Activated CD4-positive, alpha-beta T cell treated with anti-CD3 and anti-CD28 coated beads for 1 hour (primary cell): ENCODE data around the gene KNDC1.

Experiments used
- DNase-seq: peaks from one replicate; pipeline ENCODE4 v3.0.0-alpha.2; 2020

Gene KNDC1

DNA sequence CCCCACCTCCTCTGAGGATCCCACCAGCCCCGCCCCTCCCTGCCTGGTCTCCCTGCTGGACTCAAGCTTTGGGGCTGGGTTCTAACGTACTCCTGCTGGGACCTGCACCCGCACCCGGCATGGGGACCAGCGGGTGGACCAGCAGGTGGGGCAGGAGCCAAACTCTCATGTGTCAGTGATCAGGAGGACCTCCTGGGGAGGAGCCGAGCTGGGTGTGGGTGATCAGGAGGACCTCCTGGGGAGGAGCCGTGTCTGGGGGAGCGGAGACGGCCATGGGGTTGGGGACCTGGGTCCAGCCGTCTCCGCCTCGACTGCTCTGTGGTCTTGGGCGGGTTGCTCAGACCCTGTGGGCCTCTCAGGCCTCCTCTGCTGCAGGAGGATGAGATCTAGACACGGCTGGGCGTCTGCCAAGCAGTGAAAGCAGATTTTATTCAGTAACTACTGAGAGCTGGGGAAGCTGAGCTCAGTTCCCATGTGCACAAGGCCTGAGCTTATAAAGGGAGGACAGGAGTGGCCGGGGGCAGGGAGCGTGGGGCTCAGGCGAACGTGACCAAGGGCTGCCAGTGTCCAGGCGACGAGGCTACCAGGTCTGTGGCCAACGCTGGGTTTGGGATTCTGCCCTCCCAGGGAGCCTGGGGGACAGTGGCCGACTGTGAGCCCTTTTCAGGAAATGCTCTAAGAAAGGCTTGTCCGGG lies 36.3 kb downstream of the KNDC1 start:
- no peak for DNase-seq

DNA sequence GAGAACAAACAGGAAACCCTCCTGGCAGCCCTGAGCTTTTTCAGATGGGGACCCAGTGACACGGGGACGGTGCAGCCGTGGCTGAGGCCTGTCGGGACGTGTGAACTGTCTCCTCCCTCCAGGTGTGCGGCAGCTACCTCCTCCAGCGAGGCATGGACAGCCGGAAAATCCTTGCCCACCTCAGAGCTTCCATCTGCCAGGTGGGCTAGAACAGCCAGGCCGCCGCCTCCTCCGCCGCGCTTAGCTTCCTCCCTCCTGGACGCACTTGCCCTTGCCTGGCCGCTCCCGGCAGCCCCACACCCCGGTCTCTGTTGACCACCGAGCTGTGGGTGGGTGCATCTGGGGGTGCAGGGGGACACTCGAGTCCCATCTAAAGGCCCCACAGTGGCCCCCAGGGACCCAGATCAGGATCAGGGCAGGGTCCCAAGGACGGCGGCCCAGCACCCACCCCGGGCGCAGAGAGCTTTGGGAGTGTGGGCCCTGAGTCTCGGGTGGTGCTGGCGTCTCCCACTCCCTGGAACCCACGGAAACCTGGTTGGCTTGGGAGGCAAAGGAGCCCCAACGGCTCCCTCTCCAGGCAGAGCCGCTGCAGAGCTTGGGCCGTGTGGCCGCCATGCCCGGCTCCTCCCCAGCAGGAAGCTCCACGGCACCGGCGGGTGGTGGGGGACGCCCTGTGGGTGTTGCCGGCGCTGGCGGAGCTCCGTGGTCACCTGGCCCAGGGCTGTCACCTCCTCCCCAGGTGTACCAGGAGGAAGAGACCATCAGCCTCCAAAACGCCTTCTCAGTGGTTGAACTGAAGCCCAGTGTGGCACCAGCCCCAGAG lies 37.1 kb downstream of the KNDC1 start:
- DNase-seq, result no peak

DNA sequence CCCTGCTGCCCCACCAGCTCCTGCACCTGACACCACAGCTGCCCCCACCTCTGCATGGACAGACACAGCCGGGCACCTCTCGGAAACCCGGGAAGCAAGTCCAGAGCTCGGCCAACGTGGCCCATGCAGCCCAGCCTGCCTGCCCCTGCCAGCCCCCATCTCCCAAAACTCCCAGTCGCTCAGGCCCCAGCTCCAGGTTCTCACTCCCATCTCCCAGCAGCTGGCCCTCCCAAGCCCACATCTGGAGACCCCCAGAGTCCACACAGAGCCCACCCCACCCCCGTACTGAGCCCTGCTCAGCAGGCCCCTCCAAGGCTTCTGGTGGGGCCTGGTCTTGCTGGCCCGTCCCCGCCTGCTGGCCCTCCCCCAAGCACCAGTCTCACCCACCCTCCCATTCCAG lies 37.8 kb downstream of the KNDC1 start:
- DNase-seq, result no peak

DNA sequence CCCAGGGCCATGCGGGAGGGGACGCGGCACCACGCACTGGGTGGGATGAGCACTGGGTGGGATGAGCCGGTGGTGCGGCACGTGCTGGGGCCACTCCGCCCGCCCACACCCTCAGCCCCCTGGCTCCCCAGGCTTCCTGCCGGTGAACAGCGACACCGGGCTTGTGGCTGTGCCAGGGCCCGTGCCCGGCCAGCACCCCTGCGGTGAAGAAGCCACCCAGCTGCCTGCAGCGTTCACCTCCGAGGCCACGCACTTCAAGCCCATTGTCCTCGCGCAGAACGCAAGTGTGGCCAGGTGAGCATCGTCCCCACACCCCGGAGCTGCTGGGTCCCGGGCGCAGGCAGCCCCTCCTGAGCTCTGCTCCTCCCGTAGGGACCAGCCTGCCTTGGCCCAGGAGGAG lies 38.2 kb downstream of the KNDC1 start:
- DNase-seq, result no peak

DNA sequence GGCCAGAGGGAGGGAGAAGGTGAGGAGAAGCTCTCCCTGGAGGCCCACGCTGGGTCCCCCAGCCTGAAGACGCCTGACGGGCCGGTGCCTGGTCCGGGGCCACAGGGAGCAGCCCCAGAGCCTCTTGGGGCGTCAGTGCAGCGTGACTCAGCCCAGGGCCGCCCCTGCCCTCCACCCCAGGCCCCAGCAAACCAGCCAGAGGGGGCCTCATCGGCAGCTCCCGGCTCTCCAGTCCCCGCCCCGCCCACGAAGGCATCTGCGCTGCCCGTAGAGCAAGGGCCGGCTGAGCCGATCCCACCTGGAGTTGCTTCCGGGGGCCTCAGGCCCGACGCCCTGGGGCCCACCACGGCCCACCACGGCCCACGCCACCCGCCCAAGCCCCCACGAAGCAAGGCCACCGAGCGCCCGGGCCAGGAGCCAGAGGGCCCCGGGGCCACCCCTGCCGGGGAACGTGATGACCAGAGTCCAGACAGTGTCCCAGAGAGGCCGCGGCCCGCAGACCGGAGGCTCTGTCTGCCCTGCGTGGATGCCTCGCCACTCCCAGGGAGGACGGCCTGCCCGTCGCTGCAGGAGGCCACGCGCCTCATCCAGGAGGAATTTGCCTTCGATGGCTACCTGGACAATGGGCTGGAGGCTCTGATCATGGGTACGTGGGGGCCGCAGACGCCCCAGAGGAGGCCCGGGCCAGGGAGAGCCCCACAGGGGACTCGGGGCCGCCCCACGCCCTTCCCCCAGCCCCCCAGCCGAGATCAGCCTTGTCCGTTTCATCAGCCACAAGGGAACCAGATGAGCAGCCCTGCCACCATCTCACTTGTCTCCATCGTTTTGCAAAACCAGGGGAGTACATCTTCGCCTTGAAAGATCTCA lies 38.8 kb downstream of the KNDC1 start:
- DNase-seq, result no peak

DNA sequence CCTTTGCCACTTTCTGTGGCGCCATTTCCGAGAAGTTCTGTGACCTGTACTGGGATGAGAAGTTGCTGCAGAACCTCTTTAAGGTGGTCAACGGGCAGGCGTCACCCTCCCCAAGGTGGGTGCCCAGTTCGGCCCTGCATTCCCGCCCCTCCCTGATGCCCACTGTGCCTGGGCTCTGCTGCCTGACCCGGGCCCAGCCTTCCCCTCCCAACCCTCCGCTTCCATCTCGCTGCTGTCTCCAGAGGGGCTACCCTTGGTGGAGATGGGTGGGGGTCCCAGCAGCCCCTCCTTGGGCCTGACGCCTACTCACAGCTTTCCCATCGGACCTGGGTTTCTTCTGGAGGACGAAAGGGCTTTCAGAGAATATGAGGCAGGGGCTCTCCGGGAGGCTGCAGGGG lies 39.5 kb downstream of the KNDC1 start:
- no peak for DNase-seq

DNA sequence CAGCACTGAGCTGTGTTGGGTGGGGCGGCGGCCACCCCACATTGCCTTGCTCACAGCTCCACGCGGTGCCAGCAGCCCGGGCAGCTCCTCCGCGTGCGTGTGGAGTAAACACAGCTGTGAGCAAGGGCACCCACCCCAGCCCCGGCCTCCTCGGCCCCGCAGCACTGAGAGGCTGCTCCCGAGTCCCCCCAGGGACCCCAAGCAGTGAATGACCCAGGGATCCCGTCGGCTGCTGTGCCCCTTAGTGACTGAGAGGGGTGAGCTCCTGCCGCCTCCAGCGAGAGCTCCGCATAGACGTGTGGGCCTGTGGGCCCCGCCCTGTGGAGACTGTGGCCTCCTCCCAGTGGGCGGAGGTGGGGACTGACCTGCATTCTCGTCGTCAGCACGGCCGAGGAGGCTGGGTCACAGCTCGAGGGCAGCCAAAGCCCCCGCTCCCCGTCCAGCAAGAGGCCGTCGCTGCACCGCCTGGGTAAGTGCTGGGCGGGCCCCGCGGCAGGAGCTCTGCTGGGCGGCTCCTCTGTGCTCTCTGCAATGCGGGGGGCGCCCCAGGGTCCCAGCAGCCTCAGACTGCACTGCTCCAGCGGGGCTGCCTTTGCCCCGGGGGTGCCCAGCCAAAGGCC lies 40.1 kb downstream of the KNDC1 start:
- no peak for DNase-seq

DNA sequence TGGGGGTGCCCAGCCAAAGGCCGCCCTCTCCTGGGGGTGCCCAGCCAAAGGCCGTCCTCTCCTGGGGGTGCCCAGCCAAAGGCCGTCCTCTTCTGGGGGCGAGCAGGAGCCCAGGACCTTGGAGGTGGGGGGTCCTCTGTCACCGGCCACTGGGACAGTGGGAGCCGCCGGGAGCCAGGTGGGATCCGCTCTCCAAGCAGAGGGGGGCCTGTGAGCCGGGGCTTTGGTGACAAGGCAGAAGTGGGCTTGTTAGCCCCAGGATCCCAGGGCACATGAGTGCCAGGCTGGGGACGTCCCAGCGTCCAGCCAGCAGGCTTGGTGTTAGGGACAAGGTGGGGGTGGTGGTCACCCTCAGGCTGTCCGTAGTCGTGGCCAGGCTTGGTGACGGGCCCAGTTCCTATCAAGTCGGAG lies 40.6 kb downstream of the KNDC1 start:
- DNase-seq, result no peak

DNA sequence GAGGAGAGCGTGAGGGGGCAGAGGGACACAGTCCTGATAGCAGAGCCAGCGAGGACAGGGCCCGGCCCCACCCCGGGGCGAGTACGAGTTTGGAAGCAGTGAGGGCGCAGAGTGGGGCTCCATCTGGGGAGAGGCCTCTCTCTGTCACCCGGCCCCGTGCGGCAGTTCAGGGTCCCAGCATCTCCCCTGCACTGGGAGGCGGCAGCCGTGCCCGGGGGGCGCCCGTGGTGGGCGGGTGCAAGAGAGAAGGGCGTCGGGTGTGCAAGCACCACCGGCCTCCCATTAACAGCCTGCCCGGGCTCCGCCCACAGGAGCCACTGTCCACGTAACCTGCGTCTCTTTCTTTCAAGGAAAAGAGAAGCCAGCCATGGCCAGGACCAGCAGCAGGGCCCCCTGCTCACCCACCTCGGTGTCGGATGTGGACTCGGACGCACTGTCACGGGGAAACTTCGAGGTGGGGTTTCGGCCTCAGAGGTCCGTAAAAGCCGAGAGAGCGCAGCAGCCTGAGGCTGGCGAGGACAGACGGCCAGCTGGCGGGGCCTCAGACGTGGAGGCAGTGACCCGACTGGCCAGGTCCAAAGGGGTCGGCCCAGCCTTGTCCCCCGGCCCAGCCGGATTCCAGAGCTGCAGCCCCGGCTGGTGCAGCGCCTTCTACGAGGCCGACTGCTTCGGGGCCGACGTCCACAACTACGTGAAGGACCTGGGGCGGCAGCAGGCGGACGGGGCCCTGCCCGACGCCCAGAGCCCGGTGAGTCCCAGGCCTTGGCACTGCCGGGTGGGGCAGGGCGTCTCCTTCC lies 41.3 kb downstream of the KNDC1 start:
- no peak for DNase-seq

DNA sequence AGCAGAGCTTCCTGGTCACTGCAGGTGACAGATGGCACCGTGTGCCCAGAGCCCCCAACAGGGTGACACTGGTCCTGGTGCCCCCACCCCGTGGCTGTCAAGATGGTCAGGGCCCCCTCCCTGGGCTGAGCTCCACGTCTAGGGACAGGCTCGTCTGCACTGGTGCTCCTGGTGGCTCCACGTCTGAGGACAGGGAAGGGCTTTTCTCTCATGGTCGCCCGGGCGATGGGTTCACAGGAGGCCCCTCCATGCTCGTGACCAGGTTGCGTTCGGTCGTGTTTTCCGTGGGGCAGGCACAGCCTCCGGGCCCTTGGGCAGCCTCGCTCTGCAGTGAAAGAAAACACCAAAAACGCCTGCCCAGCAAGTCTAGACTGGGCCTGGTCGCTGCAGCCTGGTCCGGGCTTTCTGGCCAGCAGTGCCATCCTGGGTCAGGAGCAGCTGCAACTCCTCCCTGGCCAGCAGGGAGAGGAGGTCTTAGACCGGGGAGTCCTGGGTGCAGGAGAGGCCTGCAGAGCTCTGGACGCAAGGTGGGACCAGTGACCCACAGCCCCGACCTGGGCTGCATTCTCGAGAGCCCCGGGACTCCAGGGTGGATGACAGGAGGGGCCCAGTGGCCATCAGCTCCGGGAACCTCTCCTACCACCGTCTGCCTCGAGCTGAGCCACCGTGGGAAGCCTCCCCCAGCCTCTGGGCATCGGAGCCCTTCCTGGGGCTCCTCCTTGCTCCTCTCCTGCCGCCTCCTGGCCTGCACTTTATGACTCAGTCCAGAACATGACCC lies 42.1 kb downstream of the KNDC1 start:
- no peak for DNase-seq

DNA sequence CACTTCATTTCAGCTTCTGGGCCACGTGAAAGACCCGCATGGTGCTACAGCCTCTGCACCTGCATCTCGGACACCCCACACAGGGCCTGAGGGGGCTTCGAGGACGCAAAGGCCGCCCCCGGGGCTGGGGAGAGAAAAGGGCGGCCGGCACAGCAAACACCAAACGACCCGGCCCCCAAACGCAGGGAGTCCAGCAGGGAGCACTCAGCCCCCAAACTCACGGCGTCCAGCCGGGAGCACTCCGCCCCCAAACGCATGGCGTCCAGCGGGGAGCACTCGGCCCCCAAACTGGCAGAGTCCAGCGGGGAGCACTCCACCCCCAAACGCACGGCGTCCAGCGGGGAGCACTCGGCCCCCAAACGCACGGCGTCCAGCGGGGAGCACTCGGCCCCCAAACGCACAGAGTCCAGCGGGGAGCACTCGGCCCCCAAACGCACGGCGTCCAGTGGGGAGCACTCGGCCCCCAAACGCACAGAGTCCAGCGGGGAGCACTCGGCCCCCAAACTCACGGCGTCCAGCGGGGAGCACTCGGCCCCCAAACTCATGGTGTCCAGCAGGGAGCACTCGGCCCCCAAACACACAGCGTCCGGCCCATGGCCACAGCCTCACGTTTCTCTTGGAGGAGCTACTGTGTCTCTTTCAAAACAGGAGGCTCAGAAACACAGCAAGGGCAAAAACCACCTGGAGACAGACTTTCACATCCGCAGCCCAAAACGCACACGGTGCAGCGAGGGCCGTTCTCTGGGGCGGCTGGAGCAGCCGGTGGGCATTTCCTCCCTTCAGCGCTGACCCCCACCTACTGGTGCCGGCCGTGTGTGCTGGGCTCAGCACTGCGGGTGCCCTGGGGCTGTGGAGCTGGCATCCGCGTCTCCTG lies 43.0 kb downstream of the KNDC1 start:
- DNase-seq, result no peak

DNA sequence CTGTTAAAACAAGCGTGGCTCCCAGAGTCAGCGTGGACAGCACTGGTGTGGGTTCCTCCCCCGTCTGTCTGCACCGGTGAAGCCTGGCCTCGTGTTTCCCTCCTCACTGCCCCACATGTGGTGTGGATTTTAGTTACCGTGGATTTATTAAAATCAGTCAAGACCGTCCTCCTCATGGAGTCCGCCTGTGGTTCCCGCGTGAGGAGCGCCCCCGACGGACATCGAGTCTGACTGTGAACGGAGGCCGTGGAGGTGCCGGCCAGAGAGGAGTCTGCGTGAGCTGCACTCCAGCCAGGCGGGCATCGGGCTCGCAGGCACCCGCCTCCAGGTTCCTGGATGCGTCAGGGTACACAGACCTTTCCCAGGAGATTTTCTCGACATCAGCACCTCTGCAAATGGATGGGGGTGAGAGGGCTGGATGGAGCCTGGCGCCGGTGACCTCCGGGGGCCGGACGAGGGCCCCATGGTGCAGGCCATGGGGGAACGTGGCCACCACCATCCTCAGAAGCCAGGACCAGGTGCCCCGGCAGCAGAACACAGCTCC lies 43.7 kb downstream of the KNDC1 start:
- DNase-seq, result no peak

DNA sequence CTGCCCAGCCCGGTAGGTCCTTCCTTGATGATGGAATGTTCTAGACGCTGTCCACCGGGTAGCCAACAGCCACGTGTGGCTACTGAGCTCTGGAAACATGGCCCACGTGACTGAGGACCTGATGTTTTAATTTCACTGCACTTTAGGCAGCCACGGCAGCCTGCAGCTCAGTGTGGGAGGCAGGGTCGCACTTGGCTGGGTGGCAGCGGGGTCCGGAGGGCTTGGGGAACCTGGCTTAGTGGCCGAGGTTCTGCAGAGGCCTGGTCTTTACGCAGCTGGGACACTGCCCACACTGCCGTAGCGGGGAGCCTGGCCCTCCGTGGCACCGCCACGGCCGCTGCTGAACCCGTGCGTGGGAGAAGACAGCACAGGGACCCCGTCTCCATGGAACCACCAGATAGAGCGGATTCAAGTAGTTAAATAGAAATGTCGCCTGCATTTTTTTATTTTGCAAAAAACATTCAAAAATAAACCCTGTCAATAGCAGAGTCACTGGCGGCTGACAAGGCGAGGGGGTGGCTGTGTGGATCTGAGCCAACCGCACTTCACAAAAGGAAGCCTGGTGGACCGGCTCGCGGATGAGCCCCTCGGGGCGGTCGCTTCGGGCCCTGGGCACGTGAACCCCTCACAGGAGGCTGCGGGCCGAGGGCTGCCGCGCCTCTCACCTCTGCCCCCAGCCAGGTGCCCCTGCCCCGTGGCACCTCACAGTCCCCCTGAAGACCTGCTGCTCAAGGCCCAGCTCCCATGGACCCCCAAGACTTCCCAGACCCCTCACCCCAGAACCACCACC lies 44.4 kb downstream of the KNDC1 start:
- DNase-seq, result no peak

DNA sequence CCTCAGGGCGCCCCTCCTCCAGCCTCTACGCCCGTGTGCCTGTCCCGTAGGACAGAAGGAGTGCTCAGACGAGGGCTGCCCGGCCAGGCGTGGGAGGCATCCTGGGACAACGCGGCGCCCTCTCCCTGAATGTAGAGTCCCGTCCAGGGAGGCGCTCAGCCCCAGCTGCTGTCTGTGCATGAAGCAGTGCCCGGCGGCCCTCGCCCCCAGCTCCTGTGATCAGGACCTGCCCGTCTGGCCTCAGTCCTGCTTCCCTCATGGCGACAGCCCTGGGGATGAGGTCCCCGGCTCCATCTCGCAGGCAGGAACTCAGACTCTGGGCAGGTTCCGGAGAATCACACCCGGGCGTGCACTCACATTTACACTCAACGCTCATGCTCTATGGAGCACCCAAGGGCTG lies 45.1 kb downstream of the KNDC1 start:
- DNase-seq, result no peak

DNA sequence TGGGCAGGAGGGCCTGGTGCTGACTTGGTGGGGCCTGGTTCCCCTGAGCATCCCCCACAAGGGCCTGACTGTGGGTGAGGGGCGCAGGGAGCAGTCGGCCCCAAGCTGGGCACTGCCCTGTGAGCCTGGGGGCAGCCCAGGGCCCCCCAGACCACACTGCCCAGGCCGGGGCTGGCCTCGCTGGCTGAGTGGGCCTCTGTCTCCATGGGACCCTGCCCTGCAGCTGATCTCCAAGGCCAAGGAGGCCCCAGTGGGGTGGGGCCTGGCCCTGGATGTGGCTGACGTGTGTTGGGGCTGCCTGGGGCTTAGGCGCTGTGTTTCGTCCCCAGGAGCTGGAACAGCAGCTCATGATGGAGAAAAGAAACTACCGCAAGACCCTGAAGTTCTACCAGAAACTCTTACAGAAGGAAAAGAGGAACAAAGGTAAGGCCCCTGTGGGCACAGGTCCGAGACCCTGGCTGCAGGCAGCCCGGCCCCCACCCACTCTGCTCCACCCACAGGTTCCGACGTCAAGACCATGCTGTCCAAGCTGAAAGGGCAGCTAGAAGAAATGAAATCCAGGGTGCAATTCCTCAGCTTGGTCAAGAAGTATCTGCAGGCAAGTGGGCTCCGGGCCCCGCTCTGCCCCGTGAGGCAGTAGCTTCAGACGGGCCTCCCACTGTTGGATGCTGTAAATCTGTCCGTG lies 46.5 kb downstream of the KNDC1 start:
- DNase-seq, result no peak

DNA sequence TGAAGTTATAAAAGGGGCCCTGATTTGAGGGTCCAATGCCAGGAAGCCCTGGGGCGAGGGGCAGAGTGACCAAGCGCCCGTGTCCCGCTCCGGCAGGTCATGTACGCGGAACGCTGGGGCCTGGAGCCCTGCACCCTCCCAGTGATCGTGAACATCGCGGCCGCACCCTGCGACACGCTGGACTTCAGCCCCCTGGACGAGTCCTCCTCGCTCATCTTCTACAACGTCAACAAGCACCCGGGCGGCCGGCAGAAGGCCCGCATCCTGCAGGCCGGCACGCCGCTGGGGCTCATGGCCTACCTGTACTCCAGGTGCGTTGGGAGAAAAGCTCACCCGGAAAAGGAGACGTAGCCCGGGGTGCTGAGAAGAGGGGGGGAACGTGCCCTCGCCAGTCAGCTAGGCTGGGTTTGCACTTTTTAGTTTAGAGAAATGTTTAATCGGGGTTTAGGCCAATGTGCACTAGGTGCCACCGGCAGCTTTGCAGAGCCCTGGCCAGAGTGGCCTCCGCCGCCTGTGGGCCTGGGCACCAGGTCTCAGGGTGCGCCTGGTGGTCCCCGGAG lies 47.1 kb downstream of the KNDC1 start:
- no peak for DNase-seq

DNA sequence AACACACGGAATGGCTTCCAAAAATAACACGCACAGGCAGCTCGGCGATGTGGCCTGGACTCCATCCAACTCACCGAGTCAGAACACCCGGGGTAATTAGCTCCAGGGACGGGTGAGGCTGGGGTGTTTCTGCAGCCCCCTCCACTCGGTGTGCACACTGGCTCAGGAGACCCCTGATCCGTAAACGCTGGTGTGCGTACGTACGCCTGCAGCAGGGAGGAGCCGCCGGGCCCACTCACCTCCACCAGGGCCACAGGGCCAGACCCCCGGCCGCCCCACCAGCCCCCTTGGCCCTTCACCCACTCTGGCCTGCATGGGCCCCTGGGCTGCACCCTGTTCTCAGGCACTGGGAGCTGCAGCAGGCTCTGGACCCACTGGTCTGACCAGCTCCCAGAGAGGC lies 47.6 kb downstream of the KNDC1 start:
- no peak for DNase-seq

DNA sequence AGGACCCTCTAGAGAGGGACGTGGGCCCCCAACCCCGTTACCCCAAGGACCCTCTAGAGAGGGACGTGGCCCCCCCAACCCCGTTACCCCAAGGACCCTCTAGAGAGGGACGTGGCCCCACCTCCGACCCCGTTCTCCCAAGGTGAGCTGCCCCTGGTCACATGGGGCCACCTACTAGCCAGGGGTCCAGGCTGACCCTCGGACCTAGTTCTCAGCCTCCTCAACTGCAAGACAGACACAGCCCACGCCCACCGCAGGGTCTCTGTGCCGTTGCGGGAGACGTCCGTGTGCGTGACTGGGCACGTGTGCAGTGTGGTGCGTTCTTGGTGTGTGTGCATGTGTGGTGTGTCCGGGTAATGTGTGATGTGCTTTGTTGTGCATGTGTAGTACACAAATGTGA lies 48.4 kb downstream of the KNDC1 start:
- no peak for DNase-seq
